ENCODE data around the gene OR52E2. TPM values are rescaled to one million over a fixed set of nuclear protein-coding genes. Genes with fewer than 3 reads are reported as not detected.

OR52E2 gene
- total RNA-seq, 1 experiment from 2014 or later, result not detected

GRCh38 chr11:5046226-5046625, 13.2 kb downstream of the OR52E2 start, which contains the start of gene OR52J3:
OR52J3 (plus strand) TSS chr11:5046526; CDS start chr11:5046526, 0 bp downstream.
- DNase-seq, result no peak
- H3K36me3 ChIP-seq (replicated peaks; ENCODE audit: control insufficient read depth, insufficient read depth, low read length), result no peaks in the 10 kb centered on the region
- H3K4me3 ChIP-seq (ENCODE audit: insufficient read depth, low read depth, low read length), result no peak within 1 kb of the TSS
- no peaks in the 10 kb centered on the region for H3K27me3 ChIP-seq (ENCODE audit: control insufficient read depth, insufficient read depth, low read length)

- Histone ChIP-seq H3K4me3 (ENCODE audit: insufficient read depth, low read depth, low read length) (no peak overlapping the region), H3K27me3 (ENCODE audit: control insufficient read depth, insufficient read depth, low read length) (no peaks in the 10 kb centered on the region), H3K36me3 (replicated peaks; ENCODE audit: control insufficient read depth, insufficient read depth, low read length) (no peaks in the 10 kb centered on the region)
- no peak for DNase-seq
These were observed 16.0 kb downstream of the OR52E2 start for GRCh38 chr11:5043380-5043779.

GRCh38 chr11:5042091-5042490, 17.3 kb downstream of the OR52E2 start:
- no peak for DNase-seq
- no peaks in the 10 kb centered on the region for H3K36me3 ChIP-seq (replicated peaks; ENCODE audit: control insufficient read depth, insufficient read depth, low read length)
- H3K4me3 ChIP-seq (ENCODE audit: insufficient read depth, low read depth, low read length), result no peak overlapping the region
- H3K27me3 ChIP-seq (ENCODE audit: control insufficient read depth, insufficient read depth, low read length), result no peaks in the 10 kb centered on the region

GRCh38 chr11:5040876-5041275, 18.6 kb downstream of the OR52E2 start:
- H3K4me3 ChIP-seq (ENCODE audit: insufficient read depth, low read depth, low read length), result no peak overlapping the region
- no peak for DNase-seq
- no peaks in the 10 kb centered on the region for H3K36me3 ChIP-seq (replicated peaks; ENCODE audit: control insufficient read depth, insufficient read depth, low read length)
- no peaks in the 10 kb centered on the region for H3K27me3 ChIP-seq (ENCODE audit: control insufficient read depth, insufficient read depth, low read length)

- Histone ChIP-seq H3K36me3 (replicated peaks; ENCODE audit: control insufficient read depth, insufficient read depth, low read length) (no peaks in the 10 kb centered on the region), H3K27me3 (ENCODE audit: control insufficient read depth, insufficient read depth, low read length) (no peaks in the 10 kb centered on the region), H3K4me3 (ENCODE audit: insufficient read depth, low read depth, low read length) (no peak overlapping the region)
- DNase-seq, result no peak
These were observed 21.1 kb downstream of the OR52E2 start for GRCh38 chr11:5038341-5038740.

- H3K36me3 ChIP-seq (replicated peaks; ENCODE audit: control insufficient read depth, insufficient read depth, low read length), result no peaks in the 10 kb centered on the region
These were observed 21.5 kb downstream of the OR52E2 start for GRCh38 chr11:5037926-5038325.

GRCh38 chr11:5036669-5037068, 22.8 kb downstream of the OR52E2 start:
- no peak for DNase-seq

More at GRCh38 chr11:5037926-5038325, 21.5 kb downstream of the OR52E2 start:
- DNase-seq, result no peak
- Histone ChIP-seq H3K4me3 (ENCODE audit: insufficient read depth, low read depth, low read length) (no peak overlapping the region), H3K27me3 (ENCODE audit: control insufficient read depth, insufficient read depth, low read length) (no peaks in the 10 kb centered on the region)

GRCh38 chr11:5021996-5022395, 37.4 kb downstream of the OR52E2 start:
- Histone ChIP-seq H3K27me3 (ENCODE audit: control insufficient read depth, insufficient read depth, low read length) (no peaks in the 10 kb centered on the region), H3K4me3 (ENCODE audit: insufficient read depth, low read depth, low read length) (no peak overlapping the region), H3K36me3 (replicated peaks; ENCODE audit: control insufficient read depth, insufficient read depth, low read length) (no peaks in the 10 kb centered on the region)
- DNase-seq, result no peak

More at GRCh38 chr11:5036669-5037068, 22.8 kb downstream of the OR52E2 start:
- Histone ChIP-seq H3K27me3 (ENCODE audit: control insufficient read depth, insufficient read depth, low read length) (no peaks in the 10 kb centered on the region), H3K36me3 (replicated peaks; ENCODE audit: control insufficient read depth, insufficient read depth, low read length) (no peaks in the 10 kb centered on the region), H3K4me3 (ENCODE audit: insufficient read depth, low read depth, low read length) (no peak overlapping the region)

GRCh38 chr11:5013012-5013411, 46.4 kb downstream of the OR52E2 start:
- no peak for DNase-seq
- H3K4me3 ChIP-seq (ENCODE audit: insufficient read depth, low read depth, low read length), result no peak overlapping the region
- no peaks in the 10 kb centered on the region for H3K27me3 ChIP-seq (ENCODE audit: control insufficient read depth, insufficient read depth, low read length)
- H3K36me3 ChIP-seq (replicated peaks; ENCODE audit: control insufficient read depth, insufficient read depth, low read length), result no peaks in the 10 kb centered on the region

GRCh38 chr11:5011254-5011653, 48.2 kb downstream of the OR52E2 start:
- no peaks in the 10 kb centered on the region for H3K36me3 ChIP-seq (replicated peaks; ENCODE audit: control insufficient read depth, insufficient read depth, low read length)
- H3K27me3 ChIP-seq (ENCODE audit: control insufficient read depth, insufficient read depth, low read length), result no peaks in the 10 kb centered on the region
- no peak overlapping the region for H3K4me3 ChIP-seq (ENCODE audit: insufficient read depth, low read depth, low read length)
- no peak for DNase-seq

Other genes starting within 250 kb of the OR52E2 start
- not detected in 2 replicates for gene OR51F2, start 238.3 kb downstream of the OR52E2 start, total RNA-seq (2014; rRNA removed; shearing (Covaris generic))
- not detected in 2 replicates for gene OR51S1, start 210.4 kb downstream of the OR52E2 start, total RNA-seq (2014; rRNA removed; shearing (Covaris generic))
- not detected in 2 replicates for gene OR51T1, start 177.7 kb downstream of the OR52E2 start, total RNA-seq (2014; rRNA removed; shearing (Covaris generic))
- not detected in 2 replicates for gene OR51A7, start 155.8 kb downstream of the OR52E2 start, total RNA-seq (2014; rRNA removed; shearing (Covaris generic))
- gene OR51G2, start 140.3 kb downstream of the OR52E2 start, total RNA-seq (2014; rRNA removed; shearing (Covaris generic)), result not detected in 2 replicates
- gene OR51G1, start 135.3 kb downstream of the OR52E2 start, total RNA-seq (2014; rRNA removed; shearing (Covaris generic)), result not detected in 2 replicates
- gene OR51A4, start 112.0 kb downstream of the OR52E2 start, total RNA-seq (2014; rRNA removed; shearing (Covaris generic)), result not detected in 2 replicates
- gene OR51A2, start 103.9 kb downstream of the OR52E2 start, total RNA-seq (2014; rRNA removed; shearing (Covaris generic)), result not detected in 2 replicates
- not detected in 2 replicates for gene OR51L1, start 64.8 kb downstream of the OR52E2 start, total RNA-seq (2014; rRNA removed; shearing (Covaris generic))
- not detected in 2 replicates for gene OR52J3, start 13.1 kb downstream of the OR52E2 start, total RNA-seq (2014; rRNA removed; shearing (Covaris generic))
- not detected in 2 replicates for gene OR52E1, start 9.9 kb upstream of the OR52E2 start, total RNA-seq (2014; rRNA removed; shearing (Covaris generic))
- gene OR52A5, start 78.7 kb upstream of the OR52E2 start, total RNA-seq (2014; rRNA removed; shearing (Covaris generic)), result 0.11 and 0.21 TPM in 2 replicates
- gene OR52A1, start 95.1 kb upstream of the OR52E2 start, total RNA-seq (2014; rRNA removed; shearing (Covaris generic)), result 3.0 and 8.2 TPM in 2 replicates
- gene OR51V1, start 141.1 kb upstream of the OR52E2 start, total RNA-seq (2014; rRNA removed; shearing (Covaris generic)), result not detected in 2 replicates
- not detected in 2 replicates for gene HBB, start 167.4 kb upstream of the OR52E2 start, total RNA-seq (2014; rRNA removed; shearing (Covaris generic))
- not detected in 2 replicates for gene HBD, start 174.9 kb upstream of the OR52E2 start, total RNA-seq (2014; rRNA removed; shearing (Covaris generic))
- not detected in 2 replicates for gene HBG1, start 190.2 kb upstream of the OR52E2 start, total RNA-seq (2014; rRNA removed; shearing (Covaris generic))
- not detected in 2 replicates for gene HBG2, start 195.2 kb upstream of the OR52E2 start, total RNA-seq (2014; rRNA removed; shearing (Covaris generic))
- 1.5 and 3.4 TPM in 2 replicates for gene HBE1, start 210.3 kb upstream of the OR52E2 start, total RNA-seq (2014; rRNA removed; shearing (Covaris generic))
- not detected in 2 replicates for gene OR51B4, start 242.3 kb upstream of the OR52E2 start, total RNA-seq (2014; rRNA removed; shearing (Covaris generic))